HG02642 (cell line): ENCODE measurements around the gene PRB4.
"Not testable (repeated sequence)": the region's sequence is repeated elsewhere in the genome, so short reads cannot be mapped to it uniquely, and the experiment has no call there.

Source experiments
- ATAC-seq: cut with Tn5 transposase; IDR thresholded peaks from one replicate; pipeline ENCODE4 v1.9.1; 2021; ENCODE audit warnings: mild to moderate bottlenecking; ENCODE audit not compliant: unreplicated experiment, poor library complexity

The PRB4 gene

DNA sequence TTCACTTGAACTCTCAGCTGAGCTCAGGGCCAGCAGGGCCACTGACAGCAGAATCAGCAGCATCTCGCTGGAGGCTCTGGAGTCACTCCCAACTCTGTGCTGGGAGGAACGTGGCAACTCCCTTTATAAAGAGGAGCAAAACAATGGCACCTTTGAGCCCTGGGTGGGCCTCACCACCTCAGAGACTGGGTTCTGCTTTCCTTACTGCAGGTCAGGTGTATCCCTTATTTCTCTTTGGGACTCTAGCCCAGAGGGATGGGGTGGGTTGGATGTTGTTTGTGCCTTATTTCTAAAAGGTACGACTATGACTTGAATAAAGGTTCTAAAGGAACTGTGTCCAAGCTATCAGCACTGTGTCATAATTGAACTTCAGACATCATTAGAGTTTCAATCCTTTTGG, at the start of gene PRB4:
PRB4 (minus strand) TSS at position 101 of the 400 bp plus-strand sequence; CDS start at position 63, 38 bp downstream.
- ATAC-seq = no peak

GRCh38 chr12:11351736-11352135, 41.5 kb upstream of the PRB4 start:
- ATAC-seq = not testable (repeated sequence)

DNA sequence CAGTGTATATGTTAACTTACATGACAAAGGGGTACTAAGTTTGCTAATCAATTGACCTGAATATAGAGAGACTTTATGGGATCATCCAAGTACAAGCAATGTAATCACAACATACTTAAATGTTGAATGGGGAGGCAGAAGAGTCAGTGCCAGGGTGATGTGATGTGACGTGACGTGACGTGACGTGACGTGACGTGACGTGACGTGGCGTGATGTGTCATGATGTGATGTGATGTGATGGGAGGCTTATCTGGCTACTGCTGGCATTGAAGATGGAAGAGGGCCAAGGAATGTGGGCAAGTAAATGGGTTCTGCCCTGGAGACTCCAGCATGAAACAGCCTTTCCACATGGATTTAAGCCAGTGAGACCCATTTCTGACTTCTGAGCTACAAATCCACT, 38.2 kb upstream of the PRB4 start:
- no peak for ATAC-seq

DNA sequence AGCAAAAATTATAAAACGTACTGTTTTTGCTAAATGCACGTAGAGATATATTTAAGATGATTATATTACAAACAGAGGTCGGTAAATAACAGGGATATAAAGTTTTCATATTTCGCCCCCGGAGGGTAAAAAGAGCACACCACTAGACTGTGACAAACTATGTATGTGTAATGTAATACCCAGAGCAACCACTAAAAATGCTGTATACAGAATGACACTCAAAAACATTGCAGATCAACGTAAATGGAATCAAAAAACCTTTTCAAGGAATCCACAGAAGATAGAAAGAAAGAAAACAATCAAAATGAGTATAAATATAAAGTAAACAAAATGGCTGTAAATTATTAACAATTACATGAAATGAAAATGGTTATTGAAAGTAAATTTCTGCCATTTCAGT, 37.6 kb upstream of the PRB4 start:
- ATAC-seq = no peak

DNA sequence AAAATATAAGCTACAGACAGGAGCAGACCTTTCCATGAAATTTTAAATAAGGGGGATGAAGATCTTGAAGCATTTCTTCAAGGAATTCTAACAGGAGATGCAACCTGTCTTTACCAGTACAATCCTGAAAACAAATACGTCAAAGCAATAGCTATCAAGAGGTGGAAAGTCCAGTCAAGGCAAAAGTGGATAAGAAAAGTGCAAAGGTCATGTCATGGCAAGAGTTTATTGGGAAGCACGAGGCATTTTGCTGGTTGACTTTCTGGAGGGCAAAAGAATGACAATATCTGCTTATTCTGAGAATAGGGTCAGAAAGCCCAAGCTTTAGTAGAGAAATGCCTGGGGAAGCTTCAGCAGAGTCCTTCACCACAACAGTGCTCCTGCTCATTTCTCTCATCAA, 34.3 kb upstream of the PRB4 start:
- no peak for ATAC-seq

GRCh38 chr12:11324426-11324825, 14.2 kb upstream of the PRB4 start:
- ATAC-seq = no peak

DNA sequence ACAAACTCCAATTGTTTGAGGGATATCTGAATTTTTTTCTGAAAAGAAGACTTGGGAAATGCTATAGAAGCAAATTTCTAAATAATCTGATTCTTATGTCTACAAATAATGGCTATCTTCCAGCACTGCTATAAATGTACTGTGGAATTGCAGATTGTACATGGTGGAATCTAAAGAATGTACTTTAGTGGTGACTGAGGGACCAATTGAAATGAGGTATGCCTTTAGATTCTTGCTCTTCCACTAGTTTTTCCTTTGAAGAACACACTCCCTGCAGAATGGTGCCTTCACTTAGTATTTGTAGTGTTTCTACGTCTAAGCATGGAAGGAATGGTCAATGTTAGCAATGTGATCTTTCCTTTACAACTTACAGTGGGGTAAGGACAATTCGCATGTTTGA, 11.7 kb upstream of the PRB4 start:
- ATAC-seq = no peak

DNA sequence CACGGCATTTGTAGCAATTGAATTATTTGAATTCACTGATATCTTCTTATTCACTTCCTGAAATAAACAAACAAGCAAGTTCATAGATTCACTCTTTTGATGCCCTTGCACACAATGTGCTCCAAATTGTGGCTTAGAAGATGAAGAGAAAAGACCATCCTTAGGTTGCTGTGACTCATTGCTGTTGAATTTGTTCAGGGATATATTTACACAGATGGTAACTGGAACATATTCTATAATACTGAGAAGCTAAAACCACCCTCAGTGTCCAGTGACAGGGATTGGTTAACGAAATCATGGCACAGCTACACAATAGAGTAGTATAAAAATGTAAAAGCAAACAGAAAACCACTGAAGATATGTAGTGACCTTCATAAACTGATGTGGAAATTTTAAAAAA, 3.1 kb downstream of the PRB4 start:
- ATAC-seq = no peak

GRCh38 chr12:11273449-11273848, 36.8 kb downstream of the PRB4 start:
- no peak for ATAC-seq

- ATAC-seq = no peak
Measured at GRCh38 chr12:11269607-11270006, 40.6 kb downstream of the PRB4 start, which contains the start of gene PRB3. PRB3 (minus strand) TSS chr12:11269707; CDS start chr12:11269669, 38 bp downstream.

GRCh38 chr12:11264501-11264900, 45.7 kb downstream of the PRB4 start:
- no peak for ATAC-seq
